ENCODE data around the gene VWA5B1. TPM values are rescaled to one million over a fixed set of nuclear protein-coding genes. Genes with fewer than 3 reads are reported as not detected.

Gene VWA5B1
- total and polyA plus RNA-seq, 2 of the 4 experiments (the other 2 are of a cell fraction) = not detected

DNA sequence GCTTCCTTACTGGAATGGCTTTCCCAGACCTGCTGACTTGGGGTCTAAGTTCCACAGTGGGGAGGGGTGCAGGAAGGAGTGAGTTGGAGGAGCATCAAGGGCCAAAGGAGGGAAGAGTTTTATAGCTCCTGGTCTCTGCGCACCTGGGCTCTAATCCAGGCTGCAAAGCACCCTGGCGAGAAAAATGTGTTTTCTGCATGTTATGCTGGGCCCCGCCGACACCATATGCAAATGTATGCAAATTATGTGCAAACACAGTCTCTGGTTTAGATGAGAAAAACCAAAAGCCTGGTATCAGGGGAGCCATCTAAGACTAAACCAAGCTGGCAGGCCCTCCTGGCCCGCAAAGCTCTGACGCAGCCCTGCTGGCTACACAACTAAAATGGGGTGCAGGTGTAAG is 95.0 kb downstream of the VWA5B1 start:
- Histone ChIP-seq H2BK15ac (ENCODE audit: low read depth, low read length) (no peak overlapping the region), H3K4me3 (ENCODE audit: insufficient read depth, low read depth, low read length) (no peak overlapping the region), H3K9me3 (ENCODE audit: control insufficient read depth, insufficient read depth, low read length) (no peaks in the 10 kb centered on the region), H3K56ac (ENCODE audit: extremely low read depth, insufficient read depth, low read length) (no peak overlapping the region), H3K14ac (replicated peaks; ENCODE audit: low read depth, low read length) (no peak overlapping the region), H4K5ac (ENCODE audit: low read depth, low read length) (no peak overlapping the region), H4K91ac (ENCODE audit: insufficient read depth, low read depth, low read length) (no peak overlapping the region), H3K4ac (ENCODE audit: low read depth, low read length) (no peak overlapping the region), H4K8ac (ENCODE audit: low read depth in 2 of 2, low read length in 2 of 2) (no peak overlapping the region), H3K23ac (ENCODE audit: low read depth, low read length) (no peak overlapping the region), H4K20me1 (ENCODE audit: insufficient read depth, low read length) (no peaks in the 10 kb centered on the region; the same call in 1 of the 2 replicates), H3K9me1 (ENCODE audit: insufficient read depth, low read length) (peaks cover 5% of the 10 kb centered on the region; the same call in 1 of the 2 replicates), H3K4me2 (ENCODE audit: low read depth, low read length) (no peak overlapping the region), H3K36me3 (ENCODE audit: control insufficient read depth, insufficient read depth, low read length) (no peaks in the 10 kb centered on the region), H3K4me1 (ENCODE audit: control insufficient read depth, insufficient read depth, low read length) (peaks cover 6% of the 10 kb centered on the region; the same call in 1 of the 2 replicates), H3K79me1 (ENCODE audit: low read depth in 1 of 2, low read length in 2 of 2) (no peaks in the 10 kb centered on the region), H3K27me3 (ENCODE audit: control insufficient read depth, insufficient read depth, low read length) (peaks cover 65% of the 10 kb centered on the region), H2BK120ac (ENCODE audit: low read depth, low read length) (no peak overlapping the region), H2BK20ac (ENCODE audit: low read depth, low read length) (no peak overlapping the region), H3K18ac (ENCODE audit: low read depth, low read length) (no peak overlapping the region), H3K27ac (ENCODE audit: insufficient read depth, low read length) (no peak overlapping the region), H2AK9ac (replicated peaks; ENCODE audit: low read depth, low read length, poor library complexity) (no peak overlapping the region), H3K9ac (ENCODE audit: low read depth, low read length) (no peak overlapping the region), H2AFZ (replicated peaks; ENCODE audit: low read length, poor library complexity) (no peak overlapping the region), H2BK5ac (ENCODE audit: low read depth, low read length, poor library complexity, severe bottlenecking) (no peak overlapping the region), H2AK5ac (ENCODE audit: low read depth, low read length) (no peak overlapping the region)
- TF ChIP-seq MAZ (IDR thresholded peaks at IDR 0.05; ENCODE audit: borderline replicate concordance, low read depth, low read length) = no peak
- TF ChIP-seq FOS (IDR thresholded peaks at IDR 0.05; ENCODE audit: low read depth, low read length) = no peak
- no peak for TF ChIP-seq CEBPB (IDR thresholded peaks at IDR 0.05; ENCODE audit: low read depth, low read length)
- TF ChIP-seq BHLHE40 (IDR thresholded peaks at IDR 0.05; ENCODE audit: low read depth, low read length) = no peak
- no peak for TF ChIP-seq RAD21 (IDR thresholded peaks at IDR 0.05; ENCODE audit: low read length)
- TF ChIP-seq, protein P1, sequence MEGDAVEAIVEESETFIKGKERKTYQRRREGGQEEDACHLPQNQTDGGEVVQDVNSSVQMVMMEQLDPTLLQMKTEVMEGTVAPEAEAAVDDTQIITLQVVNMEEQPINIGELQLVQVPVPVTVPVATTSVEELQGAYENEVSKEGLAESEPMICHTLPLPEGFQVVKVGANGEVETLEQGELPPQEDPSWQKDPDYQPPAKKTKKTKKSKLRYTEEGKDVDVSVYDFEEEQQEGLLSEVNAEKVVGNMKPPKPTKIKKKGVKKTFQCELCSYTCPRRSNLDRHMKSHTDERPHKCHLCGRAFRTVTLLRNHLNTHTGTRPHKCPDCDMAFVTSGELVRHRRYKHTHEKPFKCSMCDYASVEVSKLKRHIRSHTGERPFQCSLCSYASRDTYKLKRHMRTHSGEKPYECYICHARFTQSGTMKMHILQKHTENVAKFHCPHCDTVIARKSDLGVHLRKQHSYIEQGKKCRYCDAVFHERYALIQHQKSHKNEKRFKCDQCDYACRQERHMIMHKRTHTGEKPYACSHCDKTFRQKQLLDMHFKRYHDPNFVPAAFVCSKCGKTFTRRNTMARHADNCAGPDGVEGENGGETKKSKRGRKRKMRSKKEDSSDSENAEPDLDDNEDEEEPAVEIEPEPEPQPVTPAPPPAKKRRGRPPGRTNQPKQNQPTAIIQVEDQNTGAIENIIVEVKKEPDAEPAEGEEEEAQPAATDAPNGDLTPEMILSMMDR (conservative IDR thresholded peaks at IDR 0.05; ENCODE audit: low read depth, low read length) = no peak
- no peak for TF ChIP-seq RCOR1 (IDR thresholded peaks at IDR 0.05; ENCODE audit: insufficient replicate concordance, low read length)
- BruUV-seq (replicated peaks) = no TSS peak
- POLR2A ChIA-PET (ENCODE audit: unreplicated experiment) = no interaction called here
- in situ Hi-C loops (cut with MboI; ENCODE audit: low sequenced_read_pairs) = no loop called here
- intact Hi-C loops (cut with micrococcal nuclease) = no loop called here
- dilution Hi-C loops (cut with HindIII; ENCODE audit: low sequenced_read_pairs, unreplicated experiment) = no loop called here
- ATAC-seq (ENCODE audit: low read depth) (no peak), DNase-seq (no peak)
- CTCF ChIA-PET = no interaction called here
- WGBS, 2 experiments (ENCODE audit: extremely low coverage in 2 of 2, insufficient read length in 1 of 2) = no CpG with 5 or more reads among the region's 6 CpGs

Measured in IMR-90 (cell line).